Tibial artery (tissue), 4 donors: ENCODE data around the gene SERPINB8.

Experiments used
- DNase-seq, 2 donors: peaks; one replicate each; pipeline ENCODE4 v3.0.0-alpha.2; 2019
- H3K27ac ChIP-seq, 2 donors: fragments of 200-600 bp; sonication (generic) in 1 of 2; 1 replicate in 1 of 2; 2 replicates in 1 of 2; pipeline ENCODE4 v1.5.1; 2018 to 2019; ENCODE audit warnings: mild to moderate bottlenecking in 1 of 2
- H3K27me3 ChIP-seq, 2 donors: fragments of 200-600 bp; sonication (generic) in 1 of 2; one replicate each; pipeline versions ENCODE4 v1.5.1 to v1.6.0; 2016 to 2019
- H3K36me3 ChIP-seq, 3 donors: fragments of 200-600 bp; sonication (generic) in 2 of 3; one replicate each; pipeline ENCODE4 v1.5.1; 2016 to 2019; ENCODE audit warnings: mild to moderate bottlenecking in 2 of 3
- H3K4me1 ChIP-seq, 4 donors: fragments of 200-600 bp; sonication (generic) in 2 of 4; 1 replicate in 3 of 4; 2 replicates in 1 of 4; pipeline ENCODE4 v1.5.1; 2016 to 2019
- H3K4me3 ChIP-seq, 2 donors: fragments of 200-600 bp; sonication (generic) in 1 of 2; 1 replicate in 1 of 2; 2 replicates in 1 of 2; pipeline ENCODE4 v1.5.1; 2018 to 2019; ENCODE audit warnings: mild to moderate bottlenecking in 2 of 2
- H3K9me3 ChIP-seq, 3 donors: fragments of 200-600 bp; sonication (generic) in 1 of 3; one replicate each; pipeline ENCODE4 v1.5.1; 2016 to 2019
- CTCF ChIP-seq, 2 experiments: fragments of 200-600 bp in 1 of 2; fragments of 450-650 bp in 1 of 2; IDR thresholded peaks; one replicate each; pipeline ENCODE4 v1.5.1; 2017 to 2019; ENCODE audit warnings: antibody characterized with exemption in 2 of 2, mild to moderate bottlenecking in 1 of 2, moderate library complexity in 1 of 2
- intact Hi-C: fragments of 100-400 bp; cut with DNase I; formaldehyde crosslinking; loops from one replicate; pipeline ENCODE4 v1.15.0; 2023; ENCODE audit warnings: low total_unique reads

The SERPINB8 gene

GRCh38 chr18:63997041-63997440 lies 27.2 kb downstream of the SERPINB8 start:
- H3K4me1 ChIP-seq = peaks cover 0 to 4% (median 0%) of the 10 kb centered on the region in 4 donors
- DNase-seq = no peak
- H3K9me3 ChIP-seq = no peaks in the 10 kb centered on the region
- intact Hi-C loops = no loop called here
- H3K27ac ChIP-seq = no peak overlapping the region
- TF ChIP-seq CTCF (IDR thresholded peaks at IDR 0.05) = no peak
- no peaks in the 10 kb centered on the region for H3K36me3 ChIP-seq
- H3K27me3 ChIP-seq = no peaks in the 10 kb centered on the region
- H3K4me3 ChIP-seq = no peak overlapping the region

- H3K36me3 ChIP-seq = no peaks in the 10 kb centered on the region
- intact Hi-C loops = no loop called here
- H3K27me3 ChIP-seq = no peaks in the 10 kb centered on the region
- TF ChIP-seq CTCF (IDR thresholded peaks at IDR 0.05) = no peak
- peaks cover 0 to 4% (median 0%) of the 10 kb centered on the region in 4 donors for H3K4me1 ChIP-seq
- no peaks in the 10 kb centered on the region for H3K9me3 ChIP-seq
- no peak overlapping the region for H3K27ac ChIP-seq
- no peak overlapping the region for H3K4me3 ChIP-seq
- no peak for DNase-seq
Measured at GRCh38 chr18:63997606-63998005, 27.7 kb downstream of the SERPINB8 start.

GRCh38 chr18:63999871-64000270 lies 30.0 kb downstream of the SERPINB8 start:
- intact Hi-C loops = no loop called here
- no peak for TF ChIP-seq CTCF (IDR thresholded peaks at IDR 0.05)
- H3K36me3 ChIP-seq = no peaks in the 10 kb centered on the region
- H3K4me3 ChIP-seq = no peak overlapping the region
- DNase-seq = no peak
- H3K9me3 ChIP-seq = no peaks in the 10 kb centered on the region
- no peaks in the 10 kb centered on the region for H3K27me3 ChIP-seq
- no peaks in the 10 kb centered on the region for H3K4me1 ChIP-seq
- H3K27ac ChIP-seq = no peak overlapping the region

GRCh38 chr18:64002581-64002980 lies 32.7 kb downstream of the SERPINB8 start:
- Histone ChIP-seq H3K4me3 (no peak overlapping the region), H3K4me1 (no peaks in the 10 kb centered on the region), H3K36me3 (no peaks in the 10 kb centered on the region), H3K9me3 (no peaks in the 10 kb centered on the region), H3K27ac (no peak overlapping the region), H3K27me3 (no peaks in the 10 kb centered on the region)
- intact Hi-C loops = no loop called here
- no peak for TF ChIP-seq CTCF (IDR thresholded peaks at IDR 0.05)
- no peak for DNase-seq

- H3K9me3 ChIP-seq = no peaks in the 10 kb centered on the region
- no peak overlapping the region for H3K27ac ChIP-seq
- H3K36me3 ChIP-seq = no peaks in the 10 kb centered on the region
- H3K4me1 ChIP-seq = no peaks in the 10 kb centered on the region
- DNase-seq = no peak
- intact Hi-C loops = no loop called here
- TF ChIP-seq CTCF (IDR thresholded peaks at IDR 0.05) = no peak
- H3K4me3 ChIP-seq = no peak overlapping the region
- no peaks in the 10 kb centered on the region for H3K27me3 ChIP-seq
Measured at GRCh38 chr18:64009305-64009704, 39.4 kb downstream of the SERPINB8 start.

GRCh38 chr18:64011513-64011912 lies 41.6 kb downstream of the SERPINB8 start:
- H3K4me3 ChIP-seq = no peak overlapping the region
- H3K27me3 ChIP-seq = no peaks in the 10 kb centered on the region
- H3K27ac ChIP-seq = no peak overlapping the region
- intact Hi-C loops = no loop called here
- DNase-seq = no peak
- H3K9me3 ChIP-seq = no peaks in the 10 kb centered on the region
- no peaks in the 10 kb centered on the region for H3K36me3 ChIP-seq
- no peak for TF ChIP-seq CTCF (IDR thresholded peaks at IDR 0.05)
- H3K4me1 ChIP-seq = no peaks in the 10 kb centered on the region
